Ascending aorta (tissue), 2 donors: ENCODE results near the gene ELANE. TPM values are rescaled to one million over a fixed set of nuclear protein-coding genes. Genes with fewer than 3 reads are reported as not detected.

Source experiments
- DNase-seq, 2 donors: peaks; one replicate each; pipeline ENCODE4 v3.0.0-alpha.2; 2019; ENCODE audit warnings: low spot score in 2 of 2
- H3K27ac ChIP-seq, 2 donors: fragments of 200-600 bp; sonication (generic); one replicate each; pipeline ENCODE4 v1.5.1; 2016 to 2017; ENCODE audit warnings: mild to moderate bottlenecking in 1 of 2
- H3K27me3 ChIP-seq: fragments of 200-600 bp; sonication (generic); one replicate; pipeline ENCODE4 v1.5.1; 2017
- H3K36me3 ChIP-seq, 2 donors: fragments of 200-600 bp; sonication (generic); one replicate each; pipeline ENCODE4 v1.5.1; 2016
- H3K4me1 ChIP-seq, 2 donors: fragments of 200-600 bp; sonication (generic); one replicate each; pipeline ENCODE4 v1.5.1; 2016 to 2017; ENCODE audit warnings: mild to moderate bottlenecking in 1 of 2
- H3K4me3 ChIP-seq, 2 donors: fragments of 200-600 bp; sonication (generic); one replicate each; pipeline ENCODE4 v1.5.1; 2016 to 2017; ENCODE audit warnings: mild to moderate bottlenecking in 1 of 2
- H3K9me3 ChIP-seq, 2 donors: fragments of 200-600 bp; sonication (generic); one replicate each; pipeline ENCODE4 v1.5.1; 2016
- intact Hi-C: fragments of 100-400 bp; cut with DNase I; formaldehyde crosslinking; loops from one replicate; pipeline ENCODE4 v1.15.1; 2023
- total RNA-seq: library from RNA; depleted of rRNA; stranded (reverse); fragments of >200 nt; gene quantifications from one replicate; pipeline ENCODE4 v1.1.0, GENCODE V29; 2016
- TF ChIP-seq, protein P1 (sequence below), 3 experiments: fragments of 200-600 bp in 2 of 3; fragments of 450-650 bp in 1 of 3; sonication (generic) in 2 of 3; IDR thresholded peaks; one replicate each; pipeline ENCODE4 v1.5.1; 2016 to 2019; ENCODE audit warnings: antibody characterized with exemption in 3 of 3, mild to moderate bottlenecking in 1 of 3, moderate library complexity in 1 of 3

ELANE gene
- total RNA-seq, 1 donor from 2014 or later: not detected

DNA sequence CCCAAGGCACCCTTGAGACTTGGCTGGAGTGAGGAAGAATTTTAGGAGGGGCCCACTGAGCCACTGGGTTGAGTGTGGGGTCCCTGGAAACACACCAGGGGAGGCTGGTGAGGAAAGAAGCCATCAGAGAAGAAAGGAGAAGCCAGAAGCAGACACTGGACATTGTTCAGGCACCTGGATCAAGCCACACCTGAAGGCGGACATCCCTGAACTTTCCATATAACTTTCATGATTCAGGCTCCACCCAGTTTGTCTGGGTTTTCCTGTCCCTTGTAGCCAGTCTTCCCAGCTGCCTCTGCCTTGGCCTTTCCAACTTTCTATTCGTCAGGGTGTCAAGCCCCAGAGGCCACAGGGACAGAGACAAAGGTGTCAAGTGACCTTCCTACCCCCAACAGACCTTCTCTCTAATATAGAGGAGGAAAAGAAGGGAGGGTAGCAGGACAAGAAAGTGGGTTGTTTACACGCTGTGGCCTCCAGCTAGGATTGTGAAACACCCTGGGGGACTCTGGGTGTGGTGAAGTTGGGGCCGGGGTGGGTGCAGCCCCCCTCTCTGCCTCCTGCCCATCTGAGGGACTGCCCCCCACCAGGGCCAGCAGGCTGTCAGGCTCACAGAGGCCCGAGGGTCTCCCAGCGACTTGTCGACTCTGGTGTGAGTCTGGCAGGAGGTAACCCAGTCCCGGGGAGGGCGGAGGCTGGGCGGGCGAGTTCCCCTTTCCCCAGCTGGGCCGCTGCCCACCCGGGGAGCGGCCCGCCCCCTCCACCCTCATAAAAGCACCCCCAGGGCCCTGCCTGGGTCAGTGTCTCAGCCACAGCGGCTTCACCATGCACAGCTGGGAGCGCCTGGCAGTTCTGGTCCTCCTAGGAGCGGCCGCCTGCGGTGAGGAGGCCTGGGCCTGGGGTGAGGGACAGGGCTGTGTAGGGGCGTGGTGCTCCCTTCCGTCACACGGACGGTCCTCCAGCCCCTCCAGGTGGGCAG, 7.1 kb downstream of the ELANE start, which contains the start of gene CFD:
Gene CFD (plus strand): TSS at position 797 of the 976 bp plus-strand sequence. CDS start 26 bp downstream, at position 823.
- H3K4me3 ChIP-seq: peak within 1 kb of the TSS; percentile 27 to 52
- no peaks in the 10 kb centered on the region for H3K9me3 ChIP-seq
- TF ChIP-seq, protein P1, sequence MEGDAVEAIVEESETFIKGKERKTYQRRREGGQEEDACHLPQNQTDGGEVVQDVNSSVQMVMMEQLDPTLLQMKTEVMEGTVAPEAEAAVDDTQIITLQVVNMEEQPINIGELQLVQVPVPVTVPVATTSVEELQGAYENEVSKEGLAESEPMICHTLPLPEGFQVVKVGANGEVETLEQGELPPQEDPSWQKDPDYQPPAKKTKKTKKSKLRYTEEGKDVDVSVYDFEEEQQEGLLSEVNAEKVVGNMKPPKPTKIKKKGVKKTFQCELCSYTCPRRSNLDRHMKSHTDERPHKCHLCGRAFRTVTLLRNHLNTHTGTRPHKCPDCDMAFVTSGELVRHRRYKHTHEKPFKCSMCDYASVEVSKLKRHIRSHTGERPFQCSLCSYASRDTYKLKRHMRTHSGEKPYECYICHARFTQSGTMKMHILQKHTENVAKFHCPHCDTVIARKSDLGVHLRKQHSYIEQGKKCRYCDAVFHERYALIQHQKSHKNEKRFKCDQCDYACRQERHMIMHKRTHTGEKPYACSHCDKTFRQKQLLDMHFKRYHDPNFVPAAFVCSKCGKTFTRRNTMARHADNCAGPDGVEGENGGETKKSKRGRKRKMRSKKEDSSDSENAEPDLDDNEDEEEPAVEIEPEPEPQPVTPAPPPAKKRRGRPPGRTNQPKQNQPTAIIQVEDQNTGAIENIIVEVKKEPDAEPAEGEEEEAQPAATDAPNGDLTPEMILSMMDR (IDR thresholded peaks at IDR 0.05): no peak
- intact Hi-C loops: no loop called here
- H3K36me3 ChIP-seq: no peaks in the 10 kb centered on the region
- H3K27ac ChIP-seq: peak within 1 kb of the TSS in 1 of 2 donors; percentile 1
- peaks cover 24% of the 10 kb centered on the region for H3K27me3 ChIP-seq
- DNase-seq: peak; percentile 38 to 76
- peaks cover 0 to 11% of the 10 kb centered on the region in 2 donors for H3K4me1 ChIP-seq

DNA sequence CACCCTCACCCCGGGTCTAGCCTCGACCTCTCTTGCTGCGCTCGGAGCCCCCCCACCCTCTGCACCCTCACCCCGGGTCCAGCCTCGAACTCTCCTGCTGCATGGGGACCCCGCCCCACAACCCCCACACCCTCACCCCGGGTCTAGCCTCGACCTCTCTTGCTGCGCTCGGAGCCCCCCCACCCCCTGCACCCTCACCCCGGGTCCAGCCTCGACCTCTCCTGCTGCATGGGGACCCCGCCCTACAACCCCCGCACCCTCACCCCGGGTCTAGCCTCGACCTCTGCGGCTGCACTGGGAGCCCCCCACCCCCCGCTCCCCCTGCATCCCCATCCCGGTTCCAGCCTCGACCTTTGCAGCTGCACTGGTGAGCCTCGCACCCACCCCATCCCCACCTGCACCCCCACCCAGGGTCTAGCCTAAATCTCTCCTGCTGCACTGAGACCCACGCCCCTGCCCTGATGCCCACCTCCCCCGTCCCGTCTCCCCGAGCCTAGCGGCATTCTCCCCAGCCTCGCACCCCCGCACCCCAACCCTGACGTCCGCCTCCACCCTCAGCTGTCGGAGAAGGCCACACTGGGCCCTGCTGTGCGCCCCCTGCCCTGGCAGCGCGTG, 9.1 kb downstream of the ELANE start:
- H3K4me3 ChIP-seq: peak overlapping the region in 1 of 2 donors; percentile 52
- H3K9me3 ChIP-seq: no peaks in the 10 kb centered on the region
- peaks cover 24% of the 10 kb centered on the region for H3K27me3 ChIP-seq
- TF ChIP-seq, protein P1 (IDR thresholded peaks at IDR 0.05): no peak
- DNase-seq: no peak
- intact Hi-C loops: loop anchor here (5.0 to 10.0 kb wide), 2 partner anchors 86 to 121 kb away; partner anchors contain the start of gene WDR18
- peaks cover 0 to 11% of the 10 kb centered on the region in 2 donors for H3K4me1 ChIP-seq
- no peaks in the 10 kb centered on the region for H3K36me3 ChIP-seq
- no peak overlapping the region for H3K27ac ChIP-seq

DNA sequence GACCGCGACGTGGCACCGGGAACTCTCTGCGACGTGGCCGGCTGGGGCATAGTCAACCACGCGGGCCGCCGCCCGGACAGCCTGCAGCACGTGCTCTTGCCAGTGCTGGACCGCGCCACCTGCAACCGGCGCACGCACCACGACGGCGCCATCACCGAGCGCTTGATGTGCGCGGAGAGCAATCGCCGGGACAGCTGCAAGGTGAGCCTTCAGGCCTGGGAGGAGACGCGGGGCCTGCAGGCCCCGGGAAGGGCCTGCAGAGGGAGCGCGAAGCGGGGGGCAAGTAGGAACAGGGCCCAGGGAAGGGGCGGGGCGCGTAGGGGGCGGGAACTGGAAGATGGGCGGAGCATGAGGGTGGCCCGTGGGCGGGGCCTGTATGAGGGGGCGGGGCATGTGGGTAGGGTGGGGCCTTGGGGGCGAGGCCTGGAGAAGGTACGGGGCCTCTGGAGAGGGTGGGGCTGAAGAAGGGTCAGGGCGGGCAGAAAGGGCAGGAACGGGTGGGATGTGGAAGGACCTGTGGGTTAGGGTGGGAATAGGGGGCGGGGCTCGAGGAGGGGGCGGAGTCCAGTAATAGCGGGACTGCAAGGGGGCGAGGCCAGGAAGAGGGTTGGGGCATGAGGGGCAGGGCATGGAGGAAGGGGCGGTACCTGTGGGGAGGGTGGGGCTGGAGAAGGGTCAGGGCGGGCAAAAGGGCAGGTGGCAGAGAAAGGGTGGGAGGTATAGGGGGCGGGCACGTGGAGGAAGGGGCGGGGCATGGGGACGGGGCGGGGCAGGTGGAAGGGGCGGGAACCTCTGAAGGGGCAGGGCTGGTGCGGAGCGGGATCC, 9.9 kb downstream of the ELANE start:
- TF ChIP-seq, protein P1 (IDR thresholded peaks at IDR 0.05): no peak
- Histone ChIP-seq H3K27ac (no peak overlapping the region), H3K36me3 (peaks cover 0 to 1% of the 10 kb centered on the region in 2 donors), H3K9me3 (no peaks in the 10 kb centered on the region), H3K27me3 (peaks cover 24% of the 10 kb centered on the region), H3K4me3 (peak overlapping the region in 1 of 2 donors; percentile 35), H3K4me1 (peaks cover 0 to 11% of the 10 kb centered on the region in 2 donors)
- no peak for DNase-seq
- intact Hi-C loops: loop anchor here (5.0 to 10.0 kb wide), 2 partner anchors 87 to 120 kb away; partner anchors contain the start of gene WDR18

DNA sequence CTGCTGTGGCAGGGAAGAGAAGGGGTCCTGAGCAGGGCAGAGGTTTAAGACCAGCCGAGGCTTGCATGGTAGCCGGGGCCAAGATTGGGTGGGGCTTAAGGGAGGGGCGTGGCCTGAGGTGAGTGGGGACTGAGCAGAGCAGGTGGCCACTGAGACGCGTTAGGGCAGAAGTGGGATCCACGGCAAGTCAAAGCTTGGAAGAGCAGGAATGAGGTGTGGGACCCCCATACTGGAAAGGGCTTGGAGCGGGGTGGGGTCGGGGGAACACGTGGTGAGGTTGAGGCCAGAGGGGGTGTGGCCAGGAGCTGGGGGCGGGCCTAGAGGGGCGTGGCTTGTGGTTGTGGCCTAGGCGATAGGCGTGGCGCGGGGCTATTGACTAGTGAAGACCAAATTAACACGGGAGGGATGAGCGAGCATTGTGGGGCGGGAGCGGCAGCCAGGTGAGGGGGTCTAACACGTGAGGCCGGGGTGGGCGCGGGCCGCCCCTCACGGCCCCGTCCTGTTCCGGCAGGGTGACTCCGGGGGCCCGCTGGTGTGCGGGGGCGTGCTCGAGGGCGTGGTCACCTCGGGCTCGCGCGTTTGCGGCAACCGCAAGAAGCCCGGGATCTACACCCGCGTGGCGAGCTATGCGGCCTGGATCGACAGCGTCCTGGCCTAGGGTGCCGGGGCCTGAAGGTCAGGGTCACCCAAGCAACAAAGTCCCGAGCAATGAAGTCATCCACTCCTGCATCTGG, 10.6 kb downstream of the ELANE start:
- intact Hi-C loops: loop anchor here (5.0 to 10.0 kb wide), 2 partner anchors 88 to 120 kb away; partner anchors contain the start of gene WDR18
- H3K9me3 ChIP-seq: no peaks in the 10 kb centered on the region
- peaks cover 0 to 11% of the 10 kb centered on the region in 2 donors for H3K4me1 ChIP-seq
- peaks cover 24% of the 10 kb centered on the region for H3K27me3 ChIP-seq
- peak in 1 of 2 donors; percentile 78 for DNase-seq
- H3K4me3 ChIP-seq: peak overlapping the region in 1 of 2 donors; percentile 35
- TF ChIP-seq, protein P1 (IDR thresholded peaks at IDR 0.05): no peak
- no peak overlapping the region for H3K27ac ChIP-seq
- H3K36me3 ChIP-seq: peaks cover 3 to 8% of the 10 kb centered on the region in 2 donors
